GM18505 (cell line): Measurements from ENCODE around the gene KIRREL1.

Experiments
- ATAC-seq: cut with Tn5 transposase; IDR thresholded peaks from one replicate; pipeline ENCODE4 v1.9.1; 2021; ENCODE audit not compliant: unreplicated experiment
- POLR2A ChIP-seq: IDR thresholded peaks from 4 replicates; pipeline ENCODE4 v1.6.1; 2011; ENCODE audit warnings: borderline replicate concordance; ENCODE audit not compliant: insufficient read depth, insufficient read length; ENCODE audit errors: extremely low read depth

KIRREL1 gene

DNA sequence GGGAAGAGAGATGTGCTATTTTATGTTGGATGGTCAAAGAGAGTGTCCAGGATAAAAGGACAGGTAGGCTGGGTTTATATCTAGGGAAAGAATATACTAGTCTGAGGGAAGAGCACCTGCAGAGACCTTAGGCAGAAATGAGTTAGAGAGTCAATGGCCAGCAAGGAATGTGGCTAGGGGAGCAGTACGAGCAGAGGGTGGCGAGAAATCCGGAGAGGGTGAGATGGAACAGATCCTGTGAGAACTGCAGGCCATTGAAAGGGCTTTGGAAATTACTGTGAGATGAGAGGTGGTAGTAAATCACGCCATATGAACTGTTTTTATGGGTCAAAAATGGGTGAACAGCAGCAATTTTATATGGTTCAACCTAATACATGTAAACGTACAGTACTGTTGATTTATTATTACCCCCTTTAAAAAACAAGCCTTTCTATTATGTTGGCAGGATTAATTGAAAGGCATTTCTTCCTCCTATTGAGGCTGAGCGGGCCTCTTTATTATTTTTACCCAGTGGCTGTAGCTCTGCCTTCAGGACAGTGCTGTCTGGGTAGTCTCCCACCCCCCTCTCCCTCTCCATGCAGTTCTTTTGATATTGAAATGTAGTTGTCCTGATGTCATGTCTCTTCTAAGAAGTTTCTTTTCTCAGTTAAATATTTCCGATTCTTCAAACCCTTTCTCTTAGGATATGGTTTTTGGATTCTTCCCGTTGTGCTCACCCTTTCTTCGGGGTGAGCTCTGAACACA lies 112.1 kb downstream of the KIRREL1 start:
- no peak for TF ChIP-seq POLR2A

GRCh38 chr1:158107916-158108315 lies 114.5 kb downstream of the KIRREL1 start:
- no peak for ATAC-seq
- TF ChIP-seq POLR2A, result no peak

More for the DNA sequence above, 112.1 kb downstream of the KIRREL1 start:
- ATAC-seq, result no peak

DNA sequence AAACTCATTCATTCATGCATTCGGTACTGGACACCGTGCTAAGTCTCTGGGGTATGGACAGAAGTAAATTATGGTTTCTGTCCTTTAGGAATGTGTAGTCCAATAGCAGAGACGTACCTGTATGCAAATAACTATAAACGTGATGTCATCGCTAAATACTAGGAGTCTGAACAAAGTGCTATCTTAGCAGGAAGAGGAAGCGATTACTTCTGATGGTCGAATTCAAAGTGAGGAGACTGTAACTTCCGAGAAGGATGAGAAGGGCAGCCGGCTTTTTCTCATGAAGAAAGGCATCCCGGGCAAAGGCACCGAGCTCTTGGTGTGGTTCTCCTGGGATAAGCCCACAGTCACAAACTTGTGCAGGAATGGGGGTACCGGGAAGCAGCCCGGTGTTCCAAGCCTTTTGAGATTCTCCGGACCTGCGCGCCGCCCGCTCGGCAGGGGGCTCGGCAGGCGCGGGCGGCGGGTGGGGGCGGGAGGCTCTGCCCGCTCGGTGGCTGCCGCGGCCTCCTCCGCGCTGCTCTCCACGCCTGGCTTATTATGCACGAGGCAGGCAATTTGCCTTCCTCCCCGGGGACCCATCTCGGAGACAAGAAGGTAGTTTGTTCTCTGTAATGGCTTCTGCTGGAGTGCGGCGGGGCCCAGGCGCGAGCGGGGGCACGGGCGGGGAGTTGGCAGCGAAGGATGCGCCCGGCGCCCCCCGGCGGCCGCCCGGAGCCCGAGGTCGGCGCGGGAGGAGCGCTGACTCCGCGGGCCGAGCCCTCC lies 119.7 kb downstream of the KIRREL1 start:
- ATAC-seq, result no peak
- no peak for TF ChIP-seq POLR2A

DNA sequence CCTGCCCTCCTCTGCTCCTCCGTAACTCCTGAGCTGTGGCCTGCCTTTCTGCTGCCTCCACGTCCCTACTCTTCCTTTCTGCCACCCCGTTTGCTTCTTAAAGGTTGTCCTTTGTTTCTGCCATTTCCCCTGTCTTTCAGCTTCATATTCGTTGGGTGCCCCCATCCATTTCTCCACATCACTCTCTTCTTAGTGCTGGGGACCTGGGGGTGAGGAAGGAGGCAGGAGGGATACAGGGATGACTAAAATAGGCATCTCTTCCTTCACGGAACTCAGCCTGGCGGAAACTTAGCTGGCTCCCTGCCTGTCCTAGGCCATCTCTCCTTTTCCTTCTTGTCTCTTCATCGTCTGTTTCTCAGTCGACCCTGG lies 120.3 kb downstream of the KIRREL1 start:
- ATAC-seq, result no peak

DNA sequence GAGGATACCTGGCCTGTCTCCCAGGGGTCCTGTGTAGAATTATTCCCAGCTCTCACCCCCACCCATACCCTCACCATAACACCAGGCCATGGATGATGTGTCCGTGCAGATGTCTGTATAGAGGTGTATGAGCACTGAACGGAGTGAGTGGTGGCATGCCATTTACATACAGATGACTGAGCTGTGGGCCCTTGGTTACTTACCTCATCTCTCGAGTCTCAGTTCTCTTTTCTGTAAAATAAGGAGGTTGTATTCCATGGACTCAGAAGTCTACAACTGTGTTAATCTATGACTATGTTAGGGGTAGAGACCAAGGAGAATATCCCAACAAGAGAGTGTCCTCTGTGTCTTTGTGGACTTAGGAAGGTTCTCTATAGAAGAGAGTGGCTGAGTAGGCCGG lies 121.7 kb downstream of the KIRREL1 start:
- TF ChIP-seq POLR2A, result no peak
- ATAC-seq, result peak; percentile 72

More for the DNA sequence above, 120.3 kb downstream of the KIRREL1 start:
- TF ChIP-seq POLR2A, result no peak

GRCh38 chr1:158116311-158117167 lies 123.1 kb downstream of the KIRREL1 start:
- ATAC-seq, result no peak
- no peak for TF ChIP-seq POLR2A

GRCh38 chr1:158117854-158118704 lies 124.6 kb downstream of the KIRREL1 start:
- ATAC-seq, result no peak

GRCh38 chr1:158118713-158119402 lies 125.4 kb downstream of the KIRREL1 start:
- no peak for ATAC-seq

More at GRCh38 chr1:158117854-158118704, 124.6 kb downstream of the KIRREL1 start:
- TF ChIP-seq POLR2A, result no peak

GRCh38 chr1:158119976-158120653 lies 126.7 kb downstream of the KIRREL1 start:
- no peak for ATAC-seq

More at GRCh38 chr1:158118713-158119402, 125.4 kb downstream of the KIRREL1 start:
- no peak for TF ChIP-seq POLR2A

DNA sequence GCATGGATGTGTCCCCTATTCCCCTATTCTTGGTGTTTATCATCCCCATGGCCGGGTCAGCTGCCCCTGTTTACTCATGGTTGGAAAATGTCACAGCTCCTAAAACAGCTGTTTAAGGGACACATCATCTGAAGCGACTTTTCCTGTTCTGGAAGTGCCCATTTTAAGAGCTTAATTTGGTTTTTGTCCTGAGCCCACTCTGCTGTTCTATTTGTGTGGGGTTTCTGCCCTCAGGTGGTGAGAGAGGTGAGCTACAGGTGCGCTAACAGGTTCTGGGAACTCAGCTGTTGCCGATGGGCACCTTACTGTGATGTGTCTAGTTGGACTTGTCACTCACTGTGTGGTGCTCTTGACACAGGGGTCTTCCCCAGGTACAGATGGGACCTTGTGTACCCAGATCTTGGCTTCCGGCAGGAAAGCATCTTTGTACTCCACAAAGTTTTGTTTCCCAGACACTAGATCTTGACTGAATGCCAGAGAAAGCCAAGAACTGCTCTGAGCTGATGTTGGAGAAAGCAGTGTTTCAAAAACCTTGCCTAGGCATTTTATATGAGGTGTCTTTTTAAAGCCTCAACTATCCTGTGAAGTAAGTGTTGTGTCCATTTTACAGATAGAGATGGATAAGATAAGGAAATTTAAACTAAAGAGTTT lies 128.3 kb downstream of the KIRREL1 start:
- no peak for TF ChIP-seq POLR2A
- ATAC-seq, result no peak

More at GRCh38 chr1:158119976-158120653, 126.7 kb downstream of the KIRREL1 start:
- TF ChIP-seq POLR2A, result no peak
